Sigmoid colon (tissue), 7 donors: Measurements from ENCODE around the gene DEFB129. TPM values are rescaled to one million over a fixed set of nuclear protein-coding genes. Genes with fewer than 3 reads are reported as not detected.
A peak's percentile ranks its signal among the peaks of the same experiment; 100 is the strongest.
"Not testable (repeated sequence)": the region's sequence is repeated elsewhere in the genome, so short reads cannot be mapped to it uniquely, and the experiment has no call there.

Experiments
- DNase-seq: peaks from one replicate; pipeline ENCODE4 v3.0.0-alpha.2; 2019
- H3K27ac ChIP-seq, 4 donors: fragments of 200-600 bp; sonication (generic); one replicate each; pipeline ENCODE4 v1.5.1; 2016 to 2019; ENCODE audit warnings: mild to moderate bottlenecking in 1 of 4
- H3K27me3 ChIP-seq, 3 donors: fragments of 200-600 bp; sonication (generic); one replicate each; pipeline ENCODE4 v1.5.1; 2019; ENCODE audit warnings: mild to moderate bottlenecking in 1 of 3
- H3K36me3 ChIP-seq, 4 donors: fragments of 200-600 bp; sonication (generic); one replicate each; pipeline ENCODE4 v1.5.1; 2016 to 2019
- H3K4me1 ChIP-seq, 4 donors: fragments of 200-600 bp; sonication (generic); one replicate each; pipeline ENCODE4 v1.5.1; 2017 to 2019
- H3K4me3 ChIP-seq, 4 donors: fragments of 200-600 bp; sonication (generic); one replicate each; pipeline ENCODE4 v1.5.1; 2017 to 2019; ENCODE audit warnings: mild to moderate bottlenecking in 2 of 4, moderate library complexity in 1 of 4
- H3K9me3 ChIP-seq, 4 donors: fragments of 200-600 bp in 3 of 4; sonication (generic) in 3 of 4; one replicate each; pipeline versions ENCODE4 v1.5.1 to v1.6.1; 2013 to 2019
- CTCF ChIP-seq, 4 experiments: fragments of 450-650 bp in 3 of 4; fragments of 200-600 bp in 1 of 4; IDR thresholded peaks; one replicate each; pipeline ENCODE4 v1.5.1; 2016 to 2019; ENCODE audit warnings: antibody characterized with exemption in 4 of 4, mild to moderate bottlenecking in 3 of 4, moderate library complexity in 2 of 4
- EP300 ChIP-seq, 4 donors: sonication (generic); formaldehyde crosslinking; IDR thresholded peaks; one replicate each; pipeline ENCODE4 v1.6.1; 2017; ENCODE audit warnings: antibody characterized with exemption in 4 of 4
- POLR2A ChIP-seq, 2 donors: fragments of 450-650 bp; IDR thresholded peaks; one replicate each; pipeline ENCODE4 v1.6.1; 2016; ENCODE audit warnings: antibody characterized with exemption in 2 of 2, mild to moderate bottlenecking in 2 of 2, moderate library complexity in 2 of 2
- POLR2AphosphoS5 ChIP-seq, 4 donors: sonication (generic); formaldehyde crosslinking; IDR thresholded peaks; one replicate each; pipeline ENCODE4 v1.6.1; 2017; ENCODE audit warnings: antibody characterized with exemption in 4 of 4
- WGBS, 2 donors: extraction: QIAGEN DNeasy Blood & Tissue Kit; methylation state at CpG; one replicate each; pipeline ENCODE4 v1.1.7; 2013; 5-methylcytosine and 5-hydroxymethylcytosine counted together
- intact Hi-C: fragments of 100-400 bp; cut with DNase I; formaldehyde crosslinking; loops from one replicate; pipeline ENCODE4 v1.15.1; 2023
- polyA plus RNA-seq, 3 donors: library from polyadenylated mRNA; stranded (reverse); fragments of 200-250 nt; gene quantifications; one replicate each; pipeline ENCODE4 v1.2.3, GENCODE V29; 2013
- total RNA-seq, 4 donors: library from RNA; depleted of rRNA; stranded (reverse); fragments of >200 nt; gene quantifications; one replicate each; pipeline ENCODE4 v1.1.0, GENCODE V29; 2016
- donor health status: healthy with polysubstance abuse.
- donor health status: Bipolar disorder and iron deficiency.
- donor health status: healthy.

Gene DEFB129
- total and polyA plus RNA-seq, 7 donors: not detected

- Histone ChIP-seq H3K36me3 (no peaks in the 10 kb centered on the region), H3K27ac (no peak overlapping the region), H3K4me1 (no peaks in the 10 kb centered on the region), H3K9me3 (no peaks in the 10 kb centered on the region), H3K4me3 (no peak overlapping the region), H3K27me3 (no peaks in the 10 kb centered on the region)
- TF ChIP-seq EP300 (IDR thresholded peaks at IDR 0.05) (no peak), POLR2A (IDR thresholded peaks at IDR 0.05) (no peak), POLR2AphosphoS5 (IDR thresholded peaks at IDR 0.05) (no peak), CTCF (IDR thresholded peaks at IDR 0.05) (no peak)
- DNase-seq: no peak
- intact Hi-C loops: no loop called here
- WGBS, 2 donors: 51 to 57% methylated on average over 4 of the region's 4 CpGs
Observed at GRCh38 chr20:199996-200395, 27.1 kb upstream of the DEFB129 start.

GRCh38 chr20:203630-204029, 23.4 kb upstream of the DEFB129 start:
- H3K27ac ChIP-seq, H3K9me3 ChIP-seq, H3K4me3 ChIP-seq, DNase-seq, intact Hi-C loops, H3K27me3 ChIP-seq, H3K4me1 ChIP-seq, H3K36me3 ChIP-seq: not testable (repeated sequence)
- 70 to 74% methylated on average over 4 of the region's 4 CpGs for WGBS, 2 donors

GRCh38 chr20:208942-209566, 18.0 kb upstream of the DEFB129 start:
- H3K9me3 ChIP-seq: no peaks in the 10 kb centered on the region
- no peak overlapping the region for H3K27ac ChIP-seq
- no peaks in the 10 kb centered on the region for H3K4me1 ChIP-seq
- H3K36me3 ChIP-seq: no peaks in the 10 kb centered on the region
- H3K4me3 ChIP-seq: no peak overlapping the region
- intact Hi-C loops: loop anchor here (2.0 kb wide), 1 partner anchor 124 kb away; no protein-coding TSS in a partner anchor
- DNase-seq: no peak
- TF ChIP-seq CTCF (IDR thresholded peaks at IDR 0.05) (peak in 3 of 4 experiments; percentile 24 to 35 (median 35)), POLR2A (IDR thresholded peaks at IDR 0.05) (no peak), POLR2AphosphoS5 (IDR thresholded peaks at IDR 0.05) (no peak), EP300 (IDR thresholded peaks at IDR 0.05) (no peak)
- H3K27me3 ChIP-seq: no peaks in the 10 kb centered on the region
- WGBS, 2 donors: 14 to 29% methylated on average over 5 of the region's 5 CpGs

- H3K27me3 ChIP-seq: no peaks in the 10 kb centered on the region
- H3K4me1 ChIP-seq: no peaks in the 10 kb centered on the region
- H3K9me3 ChIP-seq: no peaks in the 10 kb centered on the region
- WGBS, 2 donors: 53 to 64% methylated on average over 7 of the region's 7 CpGs
- H3K27ac ChIP-seq: no peak overlapping the region
- intact Hi-C loops: no loop called here
- DNase-seq: no peak
- no peaks in the 10 kb centered on the region for H3K36me3 ChIP-seq
- H3K4me3 ChIP-seq: no peak overlapping the region
- no peak for TF ChIP-seq POLR2AphosphoS5 (IDR thresholded peaks at IDR 0.05)
Observed at GRCh38 chr20:210809-211502, 16.1 kb upstream of the DEFB129 start.

GRCh38 chr20:214383-214782, 12.7 kb upstream of the DEFB129 start:
- no peak for DNase-seq
- Histone ChIP-seq H3K27ac (no peak overlapping the region), H3K4me3 (no peak overlapping the region), H3K9me3 (no peaks in the 10 kb centered on the region), H3K36me3 (no peaks in the 10 kb centered on the region), H3K4me1 (no peaks in the 10 kb centered on the region), H3K27me3 (peaks cover 0 to 8% (median 0%) of the 10 kb centered on the region in 3 donors)
- no peak for TF ChIP-seq POLR2A (IDR thresholded peaks at IDR 0.05)
- TF ChIP-seq CTCF (IDR thresholded peaks at IDR 0.05): no peak
- 83 to 87% methylated on average over 2 of the region's 2 CpGs for WGBS, 2 donors
- intact Hi-C loops: no loop called here
